Hematopoietic multipotent progenitor cell (in vitro differentiated cells): Measurements from ENCODE around the gene CD4. TPM values are rescaled to one million over a fixed set of nuclear protein-coding genes. Genes with fewer than 3 reads are reported as not detected.
"Not testable (repeated sequence)": the region's sequence is repeated elsewhere in the genome, so short reads cannot be mapped to it uniquely, and the experiment has no call there.

ENCODE experiments used
- DNase-seq, 3 donors: peaks; one replicate each; pipeline ENCODE4 v3.0.0-alpha.2; 2011 to 2015; ENCODE audit warnings: low read depth in 2 of 3, low spot score in 2 of 3
- total RNA-seq: library from RNA; depleted of rRNA; stranded (reverse); fragments of >200 nt; gene quantifications from one replicate; pipeline ENCODE4 v1.2.3, GENCODE V29; 2012

Gene CD4
- total RNA-seq, 1 donor, result 3.8 TPM

GRCh38 chr12:6863033-6863432 is 73.7 kb downstream of the CD4 start:
- no peak for DNase-seq

GRCh38 chr12:6863586-6864321 is 74.4 kb downstream of the CD4 start:
- DNase-seq, result no peak

- DNase-seq, result not testable (repeated sequence)
These were observed 76.0 kb downstream of the CD4 start for GRCh38 chr12:6865307-6865706.

GRCh38 chr12:6866163-6866919 is 77.0 kb downstream of the CD4 start:
- DNase-seq, result no peak

GRCh38 chr12:6866920-6867412 is 77.6 kb downstream of the CD4 start:
- DNase-seq, result peak in 1 of 3 donors; percentile 77

GRCh38 chr12:6867413-6868210 is 78.3 kb downstream of the CD4 start, which contains the start of gene TPI1:
Gene TPI1, plus strand, starts transcription at chr12:6867531. Its CDS starts 36 bp downstream, at chr12:6867567.
- DNase-seq, result peak in 2 of 3 donors; percentile 57 to 81

GRCh38 chr12:6868211-6869048 is 79.1 kb downstream of the CD4 start:
- DNase-seq, result no peak

GRCh38 chr12:6869049-6870021 is 80.0 kb downstream of the CD4 start:
- peak; percentile 77 to 91 (median 81) for DNase-seq

- DNase-seq, result not testable (repeated sequence)
These were observed 81.0 kb downstream of the CD4 start for GRCh38 chr12:6870304-6870703.

Other genes starting within 250 kb of the CD4 start
- gene IFFO1, start 233.5 kb upstream of the CD4 start, total RNA-seq, result 13.5 TPM
- gene NOP2, start 221.2 kb upstream of the CD4 start, total RNA-seq, result 39.9 TPM
- gene CHD4, start 182.1 kb upstream of the CD4 start, total RNA-seq, result 305 TPM
- 3.8 TPM for gene LPAR5, start 153.6 kb upstream of the CD4 start, total RNA-seq
- gene ACRBP, start 142.1 kb upstream of the CD4 start, total RNA-seq, result 15.9 TPM
- gene ING4, start 126.4 kb upstream of the CD4 start, total RNA-seq, result 57.6 TPM
- gene ZNF384, start 100.2 kb upstream of the CD4 start, total RNA-seq, result 48.7 TPM
- under 0.01 TPM for gene PIANP, start 88.7 kb upstream of the CD4 start, total RNA-seq
- gene COPS7A, start 65.5 kb upstream of the CD4 start, total RNA-seq, result 55.7 TPM
- 213 TPM for gene MLF2, start 36.4 kb upstream of the CD4 start, total RNA-seq
- 27.7 TPM for gene PTMS, start 23.2 kb upstream of the CD4 start, total RNA-seq
- gene LAG3, start 17.0 kb upstream of the CD4 start, total RNA-seq, result 12.1 TPM
- 29.6 TPM for gene GPR162, start 32.3 kb downstream of the CD4 start, total RNA-seq
- gene P3H3, start 38.9 kb downstream of the CD4 start, total RNA-seq, result 13.2 TPM
- 1.9 TPM for gene GNB3, start 51.4 kb downstream of the CD4 start, total RNA-seq
- 3.5 TPM for gene CDCA3, start 61.8 kb downstream of the CD4 start, total RNA-seq
- gene USP5, start 62.6 kb downstream of the CD4 start, total RNA-seq, result 78.1 TPM
- 440 TPM for gene TPI1, start 78.0 kb downstream of the CD4 start, total RNA-seq
- 10.8 TPM for gene SPSB2, start 83.8 kb downstream of the CD4 start, total RNA-seq
- 16.2 TPM for gene LRRC23, start 115.3 kb downstream of the CD4 start, total RNA-seq
- gene ENO2, start 125.1 kb downstream of the CD4 start, total RNA-seq, result 14.0 TPM
- gene ATN1, start 138.4 kb downstream of the CD4 start, total RNA-seq, result 25.0 TPM
- not detected for gene RNU7-1, start 154.3 kb downstream of the CD4 start, total RNA-seq
- 336 TPM for gene C12orf57, start 154.5 kb downstream of the CD4 start, total RNA-seq
- 403 TPM for gene PTPN6, start 161.8 kb downstream of the CD4 start, total RNA-seq
- 344 TPM for gene PHB2, start 181.1 kb downstream of the CD4 start, total RNA-seq
- gene EMG1, start 181.4 kb downstream of the CD4 start, total RNA-seq, result 22.4 TPM
- 33.1 TPM for gene LPCAT3, start 228.9 kb downstream of the CD4 start, total RNA-seq